Endodermal cell (in vitro differentiated cells): ENCODE data around the gene NCKAP5. TPM values are rescaled to one million over a fixed set of nuclear protein-coding genes. Genes with fewer than 3 reads are reported as not detected.

Experiments used
- DNase-seq: peaks from one replicate; pipeline ENCODE4 v3.0.0-alpha.2; 2017
- H3K27ac ChIP-seq: 2 replicates; pipeline ENCODE4 v1.5.1; 2013; ENCODE audit warnings: mild to moderate bottlenecking, low read depth, low read length, moderate library complexity
- H3K27me3 ChIP-seq: 2 replicates; pipeline ENCODE4 v1.6.1; 2013; ENCODE audit warnings: mild to moderate bottlenecking, low read length, moderate library complexity; ENCODE audit not compliant: insufficient read depth, control insufficient read depth, poor library complexity, severe bottlenecking
- H3K36me3 ChIP-seq: 2 replicates; pipeline ENCODE4 v1.7.0; 2013; ENCODE audit warnings: mild to moderate bottlenecking, low read length, moderate library complexity; ENCODE audit not compliant: control insufficient read depth, insufficient read depth
- H3K4me1 ChIP-seq: one replicate; pipeline ENCODE4 v1.7.0; 2013; ENCODE audit warnings: low read length; ENCODE audit not compliant: control insufficient read depth, insufficient read depth
- H3K4me3 ChIP-seq: 2 replicates; pipeline ENCODE4 v1.5.1; 2013; ENCODE audit warnings: mild to moderate bottlenecking, low read length, moderate library complexity
- H3K9ac ChIP-seq: 2 replicates; pipeline ENCODE4 v1.6.1; 2013; ENCODE audit warnings: mild to moderate bottlenecking, low read length, moderate library complexity; ENCODE audit not compliant: poor library complexity, severe bottlenecking; ENCODE audit errors: extremely low read depth
- H3K9me3 ChIP-seq: 2 replicates; pipeline ENCODE4 v1.6.1; 2013; ENCODE audit warnings: mild to moderate bottlenecking, low read length, moderate library complexity; ENCODE audit not compliant: control insufficient read depth
- H3K27ac Mint-ChIP-seq: 2 replicates; pipeline ENCODE4 v1.8.0; 2020; ENCODE audit warnings: mixed read lengths
- H3K27me3 Mint-ChIP-seq: 2 replicates; pipeline ENCODE4 v1.8.0; 2021; ENCODE audit warnings: mild to moderate bottlenecking, mixed read lengths; ENCODE audit not compliant: insufficient read depth
- H3K36me3 Mint-ChIP-seq: 2 replicates; pipeline ENCODE4 v1.8.0; 2020; ENCODE audit warnings: low read depth, mixed read lengths
- H3K4me1 Mint-ChIP-seq: 2 replicates; pipeline ENCODE4 v1.8.0; 2020; ENCODE audit warnings: mixed read lengths
- H3K4me3 Mint-ChIP-seq: 2 replicates; pipeline ENCODE4 v1.8.0; 2020; ENCODE audit warnings: mild to moderate bottlenecking, moderate library complexity, mixed read lengths
- H3K9me3 Mint-ChIP-seq: 2 replicates; pipeline ENCODE4 v1.8.0; 2020; ENCODE audit warnings: mild to moderate bottlenecking, mixed read lengths
- CTCF ChIP-seq: fragments of 200-600 bp; sonication (generic); conservative IDR thresholded peaks from 2 replicates; pipeline ENCODE4 v1.5.0; 2021; ENCODE audit warnings: antibody characterized with exemption, mild to moderate bottlenecking
- WGBS, 2 experiments: methylation state at CpG; one replicate each; pipeline versions ENCODE4 v1.1.5 to v1.1.7; 2013; ENCODE audit warnings: missing lambda C conversion rate in 2 of 2, mixed read lengths in 1 of 2; ENCODE audit not compliant: insufficient coverage in 1 of 2, insufficient read length in 1 of 2; 5-methylcytosine and 5-hydroxymethylcytosine counted together
- total RNA-seq, 2 donors: library from RNA; stranded (reverse); fragmentation: NEBNext Ultra II Directional in 1 of 2; extraction: Animal tissue kit (Norgen Biotek cat#: 25700) in 1 of 2; gene quantifications; 2 replicates in 1 of 2; 3 replicates in 1 of 2; pipeline ENCODE4 v1.2.1, GENCODE V29; 2021

Gene NCKAP5
- total RNA-seq, 2 donors from 2014 or later = 0.58 to 0.92 TPM

GRCh38 chr2:132747046-132747445, 821.2 kb downstream of the NCKAP5 start:
- H3K36me3 ChIP-seq = no peaks in the 10 kb centered on the region
- no peak for TF ChIP-seq CTCF
- no peak overlapping the region for H3K27ac Mint-ChIP-seq

DNA sequence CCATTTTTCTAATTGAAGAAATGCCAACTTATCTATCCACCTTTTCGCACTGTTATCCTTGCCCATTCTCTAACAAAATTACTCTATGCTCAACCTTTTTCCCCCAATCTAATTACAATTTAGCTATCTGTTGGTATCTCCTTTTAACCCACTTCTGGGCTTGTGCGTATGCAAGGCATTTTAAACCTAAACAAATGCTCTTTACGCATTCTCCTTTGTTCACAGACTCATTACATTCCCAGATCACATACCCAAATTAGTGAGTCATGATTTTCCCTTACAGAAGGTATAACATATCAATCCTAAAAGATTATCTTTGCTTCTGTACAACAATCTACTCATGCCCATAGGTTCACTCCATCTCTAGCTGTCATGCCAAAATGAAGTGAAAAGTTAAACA, 826.5 kb downstream of the NCKAP5 start:
- no peak for TF ChIP-seq CTCF
- peak overlapping the region; percentile 6 for H3K4me3 ChIP-seq

More at GRCh38 chr2:132747046-132747445, 821.2 kb downstream of the NCKAP5 start:
- Mint-ChIP-seq H3K36me3 (no peaks in the 10 kb centered on the region), H3K9me3 (peaks cover 5% of the 10 kb centered on the region), H3K27me3 (no peaks in the 10 kb centered on the region), H3K4me3 (no peak overlapping the region), H3K4me1 (peaks cover 7% of the 10 kb centered on the region)
- no peak overlapping the region for H3K27ac ChIP-seq
- WGBS, 2 experiments = 89 to 100% methylated on average over 1 to 2 of the region's 2 CpGs
- H3K27me3 ChIP-seq = no peaks in the 10 kb centered on the region
- H3K9ac ChIP-seq = no peak overlapping the region
- no peak overlapping the region for H3K4me3 ChIP-seq
- H3K9me3 ChIP-seq = peaks cover 4% of the 10 kb centered on the region
- no peaks in the 10 kb centered on the region for H3K4me1 ChIP-seq
- no peak for DNase-seq

GRCh38 chr2:132740081-132740720, 828.1 kb downstream of the NCKAP5 start:
- no peaks in the 10 kb centered on the region for H3K4me1 ChIP-seq
- no peak overlapping the region for H3K4me3 ChIP-seq
- peaks cover 5% of the 10 kb centered on the region for H3K9me3 Mint-ChIP-seq
- TF ChIP-seq CTCF = no peak
- H3K9ac ChIP-seq = no peak overlapping the region
- no peaks in the 10 kb centered on the region for H3K27me3 ChIP-seq
- H3K36me3 Mint-ChIP-seq = no peaks in the 10 kb centered on the region
- no peaks in the 10 kb centered on the region for H3K27me3 Mint-ChIP-seq
- H3K27ac ChIP-seq = no peak overlapping the region
- H3K4me3 Mint-ChIP-seq = no peak overlapping the region
- H3K27ac Mint-ChIP-seq = no peak overlapping the region
- no peaks in the 10 kb centered on the region for H3K36me3 ChIP-seq
- peaks cover 2% of the 10 kb centered on the region for H3K4me1 Mint-ChIP-seq
- H3K9me3 ChIP-seq = peaks cover 4% of the 10 kb centered on the region
- no peak for DNase-seq

More for the DNA sequence above, 826.5 kb downstream of the NCKAP5 start:
- H3K9me3 ChIP-seq = peaks cover 4% of the 10 kb centered on the region
- H3K27ac Mint-ChIP-seq = no peak overlapping the region
- DNase-seq = no peak
- H3K36me3 Mint-ChIP-seq = no peaks in the 10 kb centered on the region
- no peak overlapping the region for H3K9ac ChIP-seq
- H3K36me3 ChIP-seq = no peaks in the 10 kb centered on the region
- H3K4me1 Mint-ChIP-seq = peaks cover 2% of the 10 kb centered on the region
- no peaks in the 10 kb centered on the region for H3K27me3 ChIP-seq
- no peaks in the 10 kb centered on the region for H3K4me1 ChIP-seq
- peaks cover 5% of the 10 kb centered on the region for H3K9me3 Mint-ChIP-seq
- H3K27ac ChIP-seq = no peak overlapping the region
- whole genome bisulfite sequencing, 2 experiments = 91 to 92% methylated on average over 2 to 3 of the region's 3 CpGs
- H3K4me3 Mint-ChIP-seq = no peak overlapping the region
- H3K27me3 Mint-ChIP-seq = no peaks in the 10 kb centered on the region
